ELR (cell line): ENCODE results near the gene PSENEN.
A peak's percentile ranks its signal among the peaks of the same experiment; 100 is the strongest.

Source experiments
- DNase-seq: peaks from one replicate; pipeline ENCODE4 v3.0.0-alpha.2; 2015; ENCODE audit warnings: low read depth

The PSENEN gene, protein sequence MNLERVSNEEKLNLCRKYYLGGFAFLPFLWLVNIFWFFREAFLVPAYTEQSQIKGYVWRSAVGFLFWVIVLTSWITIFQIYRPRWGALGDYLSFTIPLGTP

DNA sequence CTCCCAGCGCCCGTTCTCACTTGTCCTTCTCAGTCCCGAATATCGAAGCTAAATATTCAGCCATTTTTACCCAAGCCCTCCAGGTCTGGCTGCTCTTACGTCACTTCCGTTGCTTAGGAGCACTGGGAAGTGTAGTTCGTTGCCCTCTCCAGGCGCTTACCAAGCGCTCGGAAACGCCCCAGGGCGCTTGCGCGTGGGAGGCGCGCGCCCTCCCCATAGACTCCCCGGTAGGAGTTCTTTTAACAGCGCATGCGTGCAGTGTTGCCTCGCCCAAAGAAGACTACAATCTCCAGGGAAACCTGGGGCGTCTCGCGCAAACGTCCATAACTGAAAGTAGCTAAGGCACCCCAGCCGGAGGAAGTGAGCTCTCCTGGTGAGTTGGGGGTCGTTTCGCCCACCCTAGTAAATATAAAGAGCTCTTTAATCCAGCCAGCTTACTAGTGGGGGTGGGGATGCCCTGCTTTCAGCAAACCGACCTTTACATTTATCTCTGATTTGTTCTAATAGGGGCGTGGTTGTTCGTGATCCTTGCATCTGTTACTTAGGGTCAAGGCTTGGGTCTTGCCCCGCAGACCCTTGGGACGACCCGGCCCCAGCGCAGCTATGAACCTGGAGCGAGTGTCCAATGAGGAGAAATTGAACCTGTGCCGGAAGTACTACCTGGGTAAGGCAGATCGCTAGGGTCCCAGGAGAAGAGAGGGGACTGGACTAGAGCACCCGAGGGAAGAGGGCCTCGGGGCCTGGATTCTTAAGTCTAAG lies at the start of gene PSENEN, which contains the start of gene U2AF1L4:
Gene PSENEN (plus strand): TSS at position 324 of the 759 bp plus-strand sequence. CDS start 280 bp downstream, at position 604.
Gene U2AF1L4 (minus strand): TSS at position 91 of the 759 bp plus-strand sequence. CDS start 27 bp downstream, at position 64.
- DNase-seq: peak; percentile 98

GRCh38 chr19:35695895-35696422 lies 49.5 kb upstream of the PSENEN start:
- DNase-seq: no peak

GRCh38 chr19:35696835-35697234 lies 48.6 kb upstream of the PSENEN start:
- no peak for DNase-seq

GRCh38 chr19:35702223-35703012 lies 43.0 kb upstream of the PSENEN start:
- peak; percentile 98 for DNase-seq

GRCh38 chr19:35703343-35703742 lies 42.1 kb upstream of the PSENEN start:
- DNase-seq: no peak

DNA sequence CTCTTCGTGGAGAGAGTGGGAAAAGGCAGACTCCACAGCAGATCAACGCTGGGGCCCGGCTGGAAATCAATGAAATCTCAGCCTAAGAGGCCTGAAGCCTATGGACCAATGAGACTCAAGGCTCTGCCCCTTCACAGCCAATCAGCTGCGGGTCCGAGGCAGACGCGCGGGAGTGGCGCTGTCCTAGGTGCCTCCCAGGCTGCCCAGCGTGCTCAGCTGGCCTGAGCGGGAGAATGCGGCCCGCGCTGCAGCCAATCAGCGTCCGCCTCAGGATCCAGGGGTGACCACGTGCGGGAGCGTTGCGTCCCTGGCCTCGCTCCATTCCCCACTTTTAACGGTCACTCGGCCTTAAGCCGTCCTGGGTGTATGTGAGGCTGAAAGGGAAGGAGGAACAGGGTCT lies 41.2 kb upstream of the PSENEN start, which contains the start of gene ZBTB32:
Gene ZBTB32 (plus strand): TSS at position 341 of the 400 bp plus-strand sequence. CDS start 10,069 bp downstream, outside the sequence.
- peak; percentile 39 for DNase-seq

DNA sequence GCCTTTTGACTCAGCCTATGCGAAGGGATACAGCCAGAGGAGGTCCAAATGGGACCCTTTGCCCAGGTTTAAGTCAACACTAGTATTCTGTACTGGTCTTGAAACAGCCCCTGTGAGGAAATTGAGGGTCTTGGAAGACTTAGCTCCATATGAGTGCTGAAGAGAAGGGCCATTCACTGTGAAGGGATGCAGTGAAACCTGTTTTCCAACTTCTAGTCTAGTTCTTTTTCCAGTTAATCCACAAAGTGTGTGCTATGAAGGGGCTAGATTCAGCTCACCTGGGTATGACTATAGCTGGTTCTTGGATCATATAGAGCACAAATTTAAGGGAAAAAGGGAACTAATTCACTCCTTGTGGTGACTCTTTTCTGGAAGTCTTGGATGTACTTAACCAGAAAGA lies 37.1 kb upstream of the PSENEN start:
- no peak for DNase-seq

DNA sequence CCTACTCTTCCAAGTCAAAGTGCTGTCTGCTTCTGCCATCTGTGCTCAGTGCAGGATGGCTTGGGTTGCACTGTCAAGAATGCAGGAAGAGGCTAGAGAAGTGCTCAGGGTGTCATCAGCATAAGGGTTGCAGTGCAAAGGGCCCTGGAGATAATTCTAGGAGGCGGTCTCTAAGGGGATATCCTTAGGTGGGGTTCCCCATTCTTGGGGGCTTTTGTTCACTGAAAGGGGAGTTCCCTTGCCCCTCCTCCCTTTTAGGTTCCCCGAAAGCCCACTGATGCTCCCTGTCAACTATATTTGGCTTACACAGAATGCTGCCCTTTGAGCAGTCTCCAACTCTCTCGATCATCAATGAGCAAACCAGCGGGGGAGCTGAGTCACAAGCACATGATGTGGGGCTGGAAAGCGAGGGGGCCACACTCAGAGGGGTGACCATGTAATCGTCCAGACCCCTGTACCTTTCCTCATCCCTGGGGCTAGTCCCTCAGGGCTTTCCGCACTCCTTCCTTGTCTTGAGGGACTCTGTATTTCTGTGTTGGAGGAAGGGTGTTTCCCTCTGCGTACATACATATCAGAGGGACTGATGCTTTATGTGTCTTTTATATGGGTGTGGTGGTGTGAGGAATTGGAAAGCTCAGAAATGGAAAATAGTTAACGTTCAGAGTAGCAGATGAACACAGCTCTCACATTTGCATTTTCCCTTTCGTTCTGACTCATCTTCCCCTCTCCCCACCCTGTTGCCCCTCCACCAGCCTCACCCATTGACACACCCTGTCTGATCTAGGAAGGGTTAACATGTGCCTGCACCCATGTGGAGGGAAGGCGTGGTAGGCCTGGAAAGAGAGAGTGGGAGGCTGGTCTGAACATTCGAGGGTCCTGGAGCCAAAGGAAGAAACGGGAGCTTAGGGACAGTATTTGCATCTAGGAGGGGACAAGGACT lies 34.4 kb upstream of the PSENEN start:
- peak; percentile 46 for DNase-seq

- no peak for DNase-seq
Measured at GRCh38 chr19:35712567-35713505, 32.6 kb upstream of the PSENEN start.

DNA sequence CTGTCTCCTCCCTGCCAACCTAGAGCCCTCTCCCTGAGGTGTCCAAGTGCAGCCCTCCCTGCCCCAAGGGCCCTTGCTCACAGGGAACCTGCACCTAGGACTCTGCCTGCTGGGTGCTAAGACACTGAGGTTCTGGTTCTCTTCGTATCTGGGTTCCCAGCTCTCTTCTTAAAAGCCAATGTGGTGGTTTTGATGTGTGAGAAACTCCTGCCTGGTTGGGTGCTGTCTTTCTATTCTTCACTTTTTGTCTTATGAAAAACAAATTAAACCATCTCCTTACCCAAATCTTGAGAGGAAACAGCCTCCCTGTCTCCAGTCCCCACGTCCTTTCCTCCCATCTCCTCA lies 32.0 kb upstream of the PSENEN start:
- DNase-seq: no peak

- no peak for DNase-seq
Measured at GRCh38 chr19:35713904-35714495, 31.5 kb upstream of the PSENEN start.

DNA sequence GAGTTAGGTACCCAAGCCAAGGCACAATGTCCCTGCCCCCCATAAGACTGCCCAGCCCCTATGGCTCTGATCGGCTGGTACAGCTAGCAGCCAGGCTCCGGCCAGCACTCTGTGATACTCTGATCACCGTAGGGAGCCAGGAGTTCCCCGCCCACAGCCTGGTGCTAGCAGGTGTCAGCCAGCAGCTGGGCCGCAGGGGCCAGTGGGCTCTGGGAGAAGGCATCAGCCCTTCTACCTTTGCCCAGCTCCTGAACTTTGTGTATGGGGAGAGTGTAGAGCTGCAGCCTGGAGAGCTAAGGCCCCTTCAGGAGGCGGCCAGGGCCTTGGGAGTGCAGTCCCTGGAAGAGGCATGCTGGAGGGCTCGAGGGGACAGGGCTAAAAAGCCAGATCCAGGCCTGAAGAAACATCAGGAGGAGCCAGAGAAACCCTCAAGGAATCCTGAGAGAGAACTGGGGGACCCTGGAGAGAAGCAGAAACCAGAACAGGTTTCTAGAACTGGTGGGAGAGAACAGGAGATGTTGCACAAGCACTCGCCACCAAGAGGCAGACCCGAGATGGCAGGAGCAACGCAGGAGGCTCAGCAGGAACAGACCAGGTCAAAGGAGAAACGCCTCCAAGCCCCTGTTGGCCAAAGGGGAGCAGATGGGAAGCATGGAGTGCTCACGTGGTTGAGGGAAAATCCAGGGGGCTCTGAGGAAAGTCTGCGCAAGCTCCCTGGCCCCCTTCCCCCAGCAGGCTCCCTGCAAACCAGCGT lies 30.7 kb upstream of the PSENEN start:
- no peak for DNase-seq

- no peak for DNase-seq
Measured at GRCh38 chr19:35715355-35715809, 30.1 kb upstream of the PSENEN start.

GRCh38 chr19:35715981-35716800 lies 29.3 kb upstream of the PSENEN start:
- no peak for DNase-seq

DNA sequence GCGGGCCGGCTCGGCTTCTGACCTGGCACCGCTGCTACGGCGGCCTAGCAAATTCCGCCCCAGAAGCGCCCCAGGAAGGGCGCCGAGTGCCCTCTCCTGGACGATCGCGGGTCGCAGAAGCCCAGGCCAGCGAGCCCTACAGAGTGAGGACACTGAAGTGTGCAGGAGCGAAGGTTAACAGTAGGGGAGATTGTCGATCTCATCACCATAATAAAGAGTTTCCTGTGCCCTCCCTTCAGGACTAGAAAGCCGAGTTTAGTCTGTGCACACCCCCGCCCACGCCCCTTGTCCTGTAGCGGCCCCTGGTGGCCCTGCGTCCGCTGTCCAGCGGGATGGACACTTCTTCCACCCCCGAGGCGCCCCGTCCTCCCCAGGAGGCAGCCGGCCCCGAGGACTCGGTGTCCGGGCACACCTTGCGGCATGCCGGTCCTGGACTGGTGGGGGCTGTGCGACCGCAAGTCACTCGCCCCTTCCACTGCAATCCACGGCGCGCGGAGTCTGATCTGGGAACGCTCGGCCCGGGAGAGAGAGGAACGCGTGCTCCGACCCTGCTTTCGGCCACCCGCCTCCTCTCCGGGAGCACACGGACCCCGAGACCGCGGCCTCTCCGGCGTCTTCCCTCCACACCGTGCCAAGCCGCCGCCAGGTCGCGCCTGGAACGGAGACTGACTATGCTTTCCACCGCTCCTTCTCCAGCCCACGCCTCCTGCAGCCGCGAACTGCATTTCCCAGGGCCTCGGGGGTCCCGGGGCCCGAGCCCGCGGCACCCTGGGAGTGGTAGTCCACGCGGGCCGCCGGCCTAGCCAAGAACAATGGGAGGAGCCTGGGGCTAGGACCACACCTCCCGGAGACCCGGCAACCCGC lies 28.4 kb upstream of the PSENEN start:
- peak; percentile 95 for DNase-seq

GRCh38 chr19:35717665-35718344 lies 27.6 kb upstream of the PSENEN start, which contains the start of gene KMT2B:
Gene KMT2B, plus strand, starts transcription at chr19:35718003. Its CDS starts 16 bp downstream, at chr19:35718019.
- no peak for DNase-seq
